ENCODE results near the gene SERP2.

SERP2 gene

GRCh38 chr13:44436589-44437337, 63.1 kb downstream of the SERP2 start:
- peak; percentile 54 for DNase-seq

- DNase-seq, result peak; percentile 34
Observed at GRCh38 chr13:44437356-44438233, 64.0 kb downstream of the SERP2 start.

- DNase-seq, result no peak
Observed at GRCh38 chr13:44438234-44438579, 64.6 kb downstream of the SERP2 start.

- DNase-seq, result no peak
Observed at GRCh38 chr13:44439452-44440024, 65.9 kb downstream of the SERP2 start.

- no peak for DNase-seq
Observed at GRCh38 chr13:44440046-44440608, 66.5 kb downstream of the SERP2 start.

Data from NCI-H2029 treated with DMSO at 0.1 percent for 48 hours (cell line).